Measurements from ENCODE around the gene CD274.

The CD274 gene

GRCh38 chr9:5466766-5467165, 16.4 kb downstream of the CD274 start:
- TF ChIP-seq EZH2 (IDR thresholded peaks at IDR 0.05; ENCODE audit: borderline replicate concordance, low read length), result no peak
- TF ChIP-seq CTCF (IDR thresholded peaks at IDR 0.05; ENCODE audit: low read length), result no peak
- no peak overlapping the region for H2AFZ ChIP-seq (ENCODE audit: low read length)
- H3K9me2 ChIP-seq (ENCODE audit: low read depth, low read length), result no peaks in the 10 kb centered on the region
- H3F3A ChIP-seq (ENCODE audit: insufficient read depth, low read length), result no peaks in the 10 kb centered on the region
- no peak overlapping the region for H3K4me2 ChIP-seq (ENCODE audit: low read length)
- H3K27ac ChIP-seq (ENCODE audit: low read depth, low read length, poor library complexity, severe bottlenecking), result no peak overlapping the region
- H3K79me2 ChIP-seq (ENCODE audit: insufficient read depth, low read length), result no peaks in the 10 kb centered on the region
- no peaks in the 10 kb centered on the region for H3K4me1 ChIP-seq (ENCODE audit: insufficient read depth, low read length, severe bottlenecking)
- H3K36me3 ChIP-seq (ENCODE audit: insufficient read depth, low read length), result no peaks in the 10 kb centered on the region
- no peak overlapping the region for H3K9ac ChIP-seq (ENCODE audit: low read length)
- H4K20me1 ChIP-seq (ENCODE audit: insufficient read depth, low read length), result no peaks in the 10 kb centered on the region
- H3K27me3 ChIP-seq (ENCODE audit: insufficient read depth, low read length), result no peaks in the 10 kb centered on the region
- no peaks in the 10 kb centered on the region for H3K9me3 ChIP-seq (ENCODE audit: low read length)
- no peak overlapping the region for H3K4me3 ChIP-seq (ENCODE audit: low read depth, low read length, poor library complexity, severe bottlenecking)

- Histone ChIP-seq H3K27me3 (ENCODE audit: insufficient read depth, low read length) (no peaks in the 10 kb centered on the region), H3K4me1 (ENCODE audit: insufficient read depth, low read length, severe bottlenecking) (no peaks in the 10 kb centered on the region), H3K79me2 (ENCODE audit: insufficient read depth, low read length) (no peaks in the 10 kb centered on the region), H3K4me3 (ENCODE audit: low read depth, low read length, poor library complexity, severe bottlenecking) (no peak overlapping the region), H3K4me2 (ENCODE audit: low read length) (no peak overlapping the region), H4K20me1 (ENCODE audit: insufficient read depth, low read length) (no peaks in the 10 kb centered on the region), H2AFZ (ENCODE audit: low read length) (no peak overlapping the region), H3K9me3 (ENCODE audit: low read length) (no peaks in the 10 kb centered on the region), H3K27ac (ENCODE audit: low read depth, low read length, poor library complexity, severe bottlenecking) (no peak overlapping the region), H3K36me3 (ENCODE audit: insufficient read depth, low read length) (no peaks in the 10 kb centered on the region), H3F3A (ENCODE audit: insufficient read depth, low read length) (no peaks in the 10 kb centered on the region), H3K9ac (ENCODE audit: low read length) (no peak overlapping the region), H3K9me2 (ENCODE audit: low read depth, low read length) (no peaks in the 10 kb centered on the region)
- TF ChIP-seq EZH2 (IDR thresholded peaks at IDR 0.05; ENCODE audit: borderline replicate concordance, low read length) (no peak), CTCF (IDR thresholded peaks at IDR 0.05; ENCODE audit: low read length) (no peak)
Observed at GRCh38 chr9:5468850-5469249, 18.5 kb downstream of the CD274 start.

- Histone ChIP-seq H3K27me3 (ENCODE audit: insufficient read depth, low read length) (no peaks in the 10 kb centered on the region), H3K36me3 (ENCODE audit: insufficient read depth, low read length) (no peaks in the 10 kb centered on the region), H3K4me2 (ENCODE audit: low read length) (no peak overlapping the region), H3K9ac (ENCODE audit: low read length) (no peak overlapping the region), H3K9me3 (ENCODE audit: low read length) (no peaks in the 10 kb centered on the region), H3K27ac (ENCODE audit: low read depth, low read length, poor library complexity, severe bottlenecking) (no peak overlapping the region), H3K4me3 (ENCODE audit: low read depth, low read length, poor library complexity, severe bottlenecking) (no peak overlapping the region), H3K4me1 (ENCODE audit: insufficient read depth, low read length, severe bottlenecking) (no peaks in the 10 kb centered on the region), H3K9me2 (ENCODE audit: low read depth, low read length) (no peaks in the 10 kb centered on the region), H3F3A (ENCODE audit: insufficient read depth, low read length) (no peaks in the 10 kb centered on the region), H3K79me2 (ENCODE audit: insufficient read depth, low read length) (no peaks in the 10 kb centered on the region), H2AFZ (ENCODE audit: low read length) (no peak overlapping the region), H4K20me1 (ENCODE audit: insufficient read depth, low read length) (no peaks in the 10 kb centered on the region)
- TF ChIP-seq CTCF (IDR thresholded peaks at IDR 0.05; ENCODE audit: low read length) (no peak), EZH2 (IDR thresholded peaks at IDR 0.05; ENCODE audit: borderline replicate concordance, low read length) (no peak)
Observed at GRCh38 chr9:5470122-5470521, 19.8 kb downstream of the CD274 start.

Data from OCI-LY1 (cell line).